GM19193 (cell line): Measurements from ENCODE around the gene ROR1.

Experiments used
- POLR2A ChIP-seq: IDR thresholded peaks from 4 replicates; pipeline ENCODE4 v1.6.1; 2011; ENCODE audit not compliant: insufficient read depth, insufficient read length; ENCODE audit errors: extremely low read depth

ROR1 gene

GRCh38 chr1:64161357-64161941 is 387.6 kb downstream of the ROR1 start:
- TF ChIP-seq POLR2A, result no peak

DNA sequence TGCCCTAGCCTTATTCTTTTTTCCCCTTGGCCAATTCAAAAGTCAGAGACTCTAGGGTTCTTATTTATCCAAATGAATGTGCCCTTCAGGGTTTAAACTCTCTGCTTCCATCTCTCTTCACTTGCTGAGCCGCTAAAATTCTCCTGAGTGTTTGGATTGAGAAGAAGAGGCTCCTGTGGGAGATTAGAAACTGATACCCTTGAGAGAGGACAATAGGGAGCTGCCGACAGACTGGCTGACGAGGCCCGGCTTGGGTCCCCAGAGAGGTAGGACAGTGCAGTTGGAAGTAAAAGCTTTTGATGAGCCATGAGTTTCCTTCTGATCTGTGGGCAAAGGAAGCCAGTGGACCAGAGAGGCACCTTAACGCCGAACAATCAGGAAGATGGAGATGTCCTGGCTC is 388.3 kb downstream of the ROR1 start:
- TF ChIP-seq POLR2A, result no peak

GRCh38 chr1:64162804-64163203 is 389.0 kb downstream of the ROR1 start:
- TF ChIP-seq POLR2A, result no peak

GRCh38 chr1:64163431-64163830 is 389.6 kb downstream of the ROR1 start:
- TF ChIP-seq POLR2A, result no peak

GRCh38 chr1:64163970-64164369 is 390.2 kb downstream of the ROR1 start:
- TF ChIP-seq POLR2A, result no peak

DNA sequence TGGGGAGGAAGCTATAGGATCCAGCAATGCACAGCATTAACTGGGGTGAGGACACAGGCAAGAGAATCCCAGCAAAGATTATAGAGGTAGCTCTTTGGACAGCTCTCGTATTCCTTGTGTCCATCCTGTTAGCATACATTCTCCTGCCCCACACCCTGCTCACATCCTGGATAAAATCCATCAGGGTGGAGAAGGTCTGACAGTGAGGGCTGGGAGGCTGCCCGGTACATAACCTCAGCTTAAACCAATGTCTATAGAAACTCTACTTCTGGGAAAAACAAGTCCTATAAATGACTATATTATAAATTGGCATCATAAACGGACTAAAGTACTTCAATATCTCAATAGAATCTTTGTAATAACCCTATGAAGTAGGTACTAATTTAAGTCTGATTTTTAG is 392.8 kb downstream of the ROR1 start:
- no peak for TF ChIP-seq POLR2A

DNA sequence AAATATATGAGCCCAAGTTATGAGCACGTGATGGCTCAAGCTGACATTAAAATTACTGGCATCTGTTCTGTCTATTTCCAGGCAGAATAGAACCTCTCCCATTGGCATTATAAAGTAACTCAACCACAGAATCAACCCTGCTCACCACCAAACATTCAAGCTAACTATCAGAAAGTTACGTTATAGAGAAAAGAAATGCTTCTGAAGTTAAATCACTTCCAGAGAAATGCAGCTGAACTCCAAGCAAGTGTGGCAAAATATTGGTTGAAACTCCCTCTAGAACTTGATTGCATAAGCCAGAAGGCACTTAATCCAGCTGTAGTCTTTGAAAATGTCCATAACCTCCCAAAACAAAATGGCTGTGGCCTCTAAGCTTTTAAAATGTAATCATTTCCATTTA is 393.4 kb downstream of the ROR1 start:
- TF ChIP-seq POLR2A, result no peak

- TF ChIP-seq POLR2A, result no peak
These were observed 397.4 kb downstream of the ROR1 start for GRCh38 chr1:64171246-64171645.

- no peak for TF ChIP-seq POLR2A
These were observed 398.0 kb downstream of the ROR1 start for GRCh38 chr1:64171797-64172281.

- no peak for TF ChIP-seq POLR2A
These were observed 398.7 kb downstream of the ROR1 start for GRCh38 chr1:64172458-64172983.

- TF ChIP-seq POLR2A, result no peak
These were observed 399.6 kb downstream of the ROR1 start for GRCh38 chr1:64173336-64173940.

GRCh38 chr1:64175639-64176038 is 401.8 kb downstream of the ROR1 start:
- TF ChIP-seq POLR2A, result no peak

GRCh38 chr1:64176659-64177058 is 402.8 kb downstream of the ROR1 start:
- no peak for TF ChIP-seq POLR2A

- TF ChIP-seq POLR2A, result no peak
These were observed 405.8 kb downstream of the ROR1 start for GRCh38 chr1:64179588-64179987.

GRCh38 chr1:64182207-64182606 is 408.4 kb downstream of the ROR1 start:
- no peak for TF ChIP-seq POLR2A

DNA sequence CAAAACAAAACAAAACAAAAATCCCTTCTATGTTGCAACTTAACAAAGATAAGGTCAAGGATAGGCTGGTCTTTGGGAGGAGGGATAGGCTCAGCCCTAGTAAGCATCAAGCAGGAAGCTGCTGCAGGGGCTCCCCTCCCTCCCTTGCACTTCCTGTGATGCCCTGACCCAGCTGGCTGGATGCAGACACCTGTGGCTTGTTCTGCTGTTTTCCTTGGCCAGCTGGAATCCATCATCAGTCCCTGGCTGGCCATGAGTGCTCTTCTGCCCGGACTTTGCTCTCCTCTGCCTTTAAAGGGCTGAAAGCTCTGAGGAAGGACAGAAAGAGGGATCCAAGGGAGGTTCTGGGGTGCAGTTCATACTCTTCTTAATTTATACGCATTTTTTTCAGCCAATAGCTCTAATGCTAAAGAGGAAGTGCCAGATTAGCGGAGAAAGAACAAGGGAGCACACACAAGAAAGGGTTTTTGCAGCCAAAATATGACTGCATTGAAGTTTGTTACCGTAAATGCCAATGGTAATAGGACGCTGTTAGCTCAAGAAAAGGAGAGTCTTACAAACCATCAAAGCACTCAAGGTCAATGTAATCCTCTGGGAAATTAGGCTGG is 409.7 kb downstream of the ROR1 start:
- no peak for TF ChIP-seq POLR2A
